Muscle of leg (tissue), 11 donors: ENCODE measurements around the gene PTPRZ1. TPM values are rescaled to one million over a fixed set of nuclear protein-coding genes. Genes with fewer than 3 reads are reported as not detected.

Experiments
- DNase-seq: peaks from one replicate; pipeline ENCODE4 v3.0.0; 2013
- H3K27ac ChIP-seq: one replicate; pipeline ENCODE4 v1.5.1; 2013; ENCODE audit warnings: mild to moderate bottlenecking, low read length, control low read depth
- H3K27me3 ChIP-seq: one replicate; pipeline ENCODE4 v1.6.1; 2013; ENCODE audit warnings: low read length; ENCODE audit not compliant: control insufficient read depth, insufficient read depth
- H3K36me3 ChIP-seq: one replicate; pipeline ENCODE4 v1.6.1; 2013; ENCODE audit warnings: low read length; ENCODE audit not compliant: control insufficient read depth, insufficient read depth
- H3K4me1 ChIP-seq: one replicate; pipeline ENCODE4 v1.6.1; 2013; ENCODE audit warnings: low read length; ENCODE audit not compliant: control insufficient read depth, insufficient read depth
- H3K4me3 ChIP-seq: one replicate; pipeline ENCODE4 v1.5.1; 2013; ENCODE audit warnings: low read length, control low read depth
- H3K9me3 ChIP-seq: replicated peaks from 2 replicates; pipeline ENCODE4 v1.6.1; 2013; ENCODE audit warnings: low read depth, low read length; ENCODE audit not compliant: control insufficient read depth
- WGBS: methylation state at CpG from one replicate; pipeline ENCODE4 v1.1.5; 2013; ENCODE audit warnings: missing lambda C conversion rate; ENCODE audit not compliant: insufficient coverage; 5-methylcytosine and 5-hydroxymethylcytosine counted together
- polyA plus RNA-seq, 8 donors: library from polyadenylated mRNA; unstranded; fragments of 120-200 nt; gene quantifications; one replicate each; pipeline versions ENCODE4 v1.2.1 to v1.2.3, GENCODE V29; 2013; ENCODE audit warnings: inconsistent platforms in 1 of 8, low replicate concordance in 1 of 8; ENCODE audit not compliant: insufficient read length in 8 of 8, insufficient read depth in 1 of 8
- total RNA-seq: library from RNA; stranded (reverse); fragments of 120-200 nt; gene quantifications from one replicate; pipeline ENCODE4 v1.2.4, GENCODE V29; 2013

The PTPRZ1 gene
- total and polyA plus RNA-seq, 9 donors = 3.0 to 18.7 (median 4.9) TPM

DNA sequence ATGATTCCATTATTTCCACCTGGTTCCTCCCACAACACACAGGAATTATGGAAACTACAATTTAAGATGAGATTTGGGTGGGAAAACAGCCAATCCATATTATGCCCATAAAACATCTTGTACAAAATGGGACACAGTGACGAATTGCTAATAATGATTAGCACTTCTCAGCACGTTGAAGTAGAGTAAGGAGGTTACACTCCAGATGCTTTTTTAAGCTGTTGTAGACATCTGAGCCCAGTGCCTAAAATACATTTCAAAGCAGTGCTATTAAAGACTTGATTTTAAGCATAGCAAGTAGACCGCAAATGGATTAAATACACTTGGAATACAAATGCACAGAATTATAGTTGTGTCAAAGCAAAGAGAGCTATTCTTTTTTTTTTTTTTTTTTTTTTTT, 165.2 kb downstream of the PTPRZ1 start:
- H3K27me3 ChIP-seq = no peaks in the 10 kb centered on the region
- no peak overlapping the region for H3K27ac ChIP-seq
- peaks cover 4% of the 10 kb centered on the region for H3K4me1 ChIP-seq
- no peaks in the 10 kb centered on the region for H3K9me3 ChIP-seq
- 40% methylated on average over 1 of the region's 3 CpGs for WGBS
- peak; percentile 2 for DNase-seq
- no peak overlapping the region for H3K4me3 ChIP-seq
- no peaks in the 10 kb centered on the region for H3K36me3 ChIP-seq

DNA sequence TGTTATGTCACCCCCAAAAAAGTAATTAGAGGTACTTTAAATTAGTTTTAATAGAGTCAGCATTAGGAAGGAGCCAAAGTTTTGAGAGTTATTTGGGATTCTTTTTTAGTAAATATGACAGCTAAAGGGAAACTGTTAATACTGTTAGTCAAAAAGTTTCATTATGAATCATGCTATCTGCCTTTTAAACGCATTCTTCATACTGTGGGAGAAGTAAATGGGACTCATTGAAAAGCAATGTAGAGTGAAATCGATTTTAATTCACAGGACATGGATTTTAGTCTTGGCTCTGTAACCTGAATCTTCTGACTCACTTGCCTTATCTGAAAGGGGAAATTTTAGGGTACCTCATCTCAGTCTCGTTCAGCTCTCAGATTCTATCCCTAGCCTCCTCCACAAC, 165.9 kb downstream of the PTPRZ1 start:
- WGBS = no CpG with 5 or more reads among the region's 3 CpGs
- peak; percentile 7 for DNase-seq
- Histone ChIP-seq H3K4me3 (no peak overlapping the region), H3K9me3 (no peaks in the 10 kb centered on the region), H3K36me3 (no peaks in the 10 kb centered on the region), H3K27me3 (no peaks in the 10 kb centered on the region), H3K4me1 (peaks cover 4% of the 10 kb centered on the region), H3K27ac (no peak overlapping the region)

DNA sequence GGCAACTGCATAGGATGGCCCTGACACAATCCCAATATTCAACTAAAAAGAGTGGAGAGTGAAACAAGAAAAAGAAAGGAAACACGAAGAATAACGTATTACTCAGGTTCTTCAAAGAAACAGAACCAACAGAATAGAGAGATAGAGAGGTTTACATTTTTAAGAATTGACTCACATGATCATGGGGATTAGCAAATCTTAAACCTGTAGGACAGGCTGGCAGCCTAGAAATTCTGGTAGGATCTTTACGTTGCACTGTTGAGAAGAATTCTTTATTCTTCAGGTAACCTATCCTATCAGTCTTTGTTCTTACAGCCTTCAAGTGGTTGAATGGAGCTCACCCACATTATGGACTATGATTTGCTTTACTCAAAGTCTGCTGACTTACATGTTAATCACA, 167.2 kb downstream of the PTPRZ1 start:
- H3K4me1 ChIP-seq = peaks cover 4% of the 10 kb centered on the region
- no peak for DNase-seq
- H3K9me3 ChIP-seq = no peaks in the 10 kb centered on the region
- H3K36me3 ChIP-seq = no peaks in the 10 kb centered on the region
- no peaks in the 10 kb centered on the region for H3K27me3 ChIP-seq
- H3K4me3 ChIP-seq = no peak overlapping the region
- H3K27ac ChIP-seq = no peak overlapping the region
- WGBS = 100% methylated on average over 1 of the region's 3 CpGs

DNA sequence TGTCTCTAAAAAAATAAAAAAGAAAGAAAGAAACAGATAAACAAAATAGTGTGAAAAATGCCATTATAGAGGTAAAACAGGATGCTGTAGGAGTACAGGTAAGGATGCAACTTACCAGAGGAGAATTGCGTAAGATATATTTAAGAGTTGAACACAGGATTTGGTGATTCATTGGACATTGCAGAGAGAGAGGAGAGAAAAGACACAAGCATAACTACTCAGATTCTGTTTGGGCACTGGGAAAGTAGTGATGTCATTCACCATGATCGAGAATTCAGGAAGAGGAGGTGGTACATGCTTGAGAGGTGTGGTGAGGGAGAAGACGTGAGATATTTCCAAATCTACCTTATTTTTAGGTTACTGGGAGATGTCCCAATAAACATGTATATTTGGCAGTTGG, 173.4 kb downstream of the PTPRZ1 start:
- WGBS = 89% methylated on average over 3 of the region's 3 CpGs
- no peak overlapping the region for H3K4me3 ChIP-seq
- no peaks in the 10 kb centered on the region for H3K4me1 ChIP-seq
- H3K27ac ChIP-seq = no peak overlapping the region
- DNase-seq = no peak
- no peaks in the 10 kb centered on the region for H3K27me3 ChIP-seq
- no peaks in the 10 kb centered on the region for H3K9me3 ChIP-seq
- H3K36me3 ChIP-seq = no peaks in the 10 kb centered on the region

DNA sequence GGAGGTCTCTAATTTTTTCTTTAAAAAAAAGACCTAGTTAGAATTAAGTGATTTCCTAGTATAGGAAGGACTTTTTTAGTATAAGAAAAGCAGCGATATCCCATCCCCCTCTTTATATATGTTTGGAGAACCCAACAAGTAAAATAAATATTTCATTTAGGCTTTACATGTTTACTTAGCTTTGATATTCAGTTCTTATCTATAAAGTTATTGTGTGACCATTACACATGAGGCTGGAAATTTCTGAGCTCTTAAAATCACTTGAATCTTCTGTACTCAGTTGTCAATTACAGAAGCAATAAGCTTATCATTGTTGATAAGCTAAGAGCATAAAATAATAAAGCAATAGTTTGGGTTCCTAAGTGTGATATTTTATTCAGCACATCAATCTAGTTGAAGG, 181.4 kb downstream of the PTPRZ1 start:
- no peak overlapping the region for H3K27ac ChIP-seq
- no peaks in the 10 kb centered on the region for H3K36me3 ChIP-seq
- WGBS = no CpG with 5 or more reads among the region's 1 CpG
- no peaks in the 10 kb centered on the region for H3K9me3 ChIP-seq
- H3K4me1 ChIP-seq = no peaks in the 10 kb centered on the region
- H3K4me3 ChIP-seq = no peak overlapping the region
- no peaks in the 10 kb centered on the region for H3K27me3 ChIP-seq
- DNase-seq = no peak

DNA sequence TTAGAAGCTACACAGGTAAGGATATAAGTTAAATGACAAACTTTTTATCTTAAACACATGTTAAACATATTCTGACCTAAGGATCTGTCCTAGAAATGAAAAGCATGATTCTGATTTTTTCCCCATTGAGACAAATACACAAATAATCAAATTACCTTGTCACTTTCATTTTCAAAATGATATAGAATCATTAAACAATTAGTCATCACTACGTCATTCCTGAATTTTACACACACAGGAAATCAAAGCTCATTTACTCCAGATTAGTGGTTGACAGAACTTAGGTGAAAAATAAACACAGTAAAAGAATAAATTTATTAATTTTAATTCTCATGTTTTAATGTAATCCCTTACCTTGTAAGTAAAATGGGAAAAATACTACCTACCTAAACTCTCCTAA, 182.1 kb downstream of the PTPRZ1 start:
- Histone ChIP-seq H3K9me3 (no peaks in the 10 kb centered on the region), H3K27me3 (no peaks in the 10 kb centered on the region), H3K4me3 (no peak overlapping the region), H3K36me3 (no peaks in the 10 kb centered on the region), H3K27ac (no peak overlapping the region), H3K4me1 (no peaks in the 10 kb centered on the region)
- WGBS = no CpG with 5 or more reads among the region's 1 CpG
- no peak for DNase-seq

DNA sequence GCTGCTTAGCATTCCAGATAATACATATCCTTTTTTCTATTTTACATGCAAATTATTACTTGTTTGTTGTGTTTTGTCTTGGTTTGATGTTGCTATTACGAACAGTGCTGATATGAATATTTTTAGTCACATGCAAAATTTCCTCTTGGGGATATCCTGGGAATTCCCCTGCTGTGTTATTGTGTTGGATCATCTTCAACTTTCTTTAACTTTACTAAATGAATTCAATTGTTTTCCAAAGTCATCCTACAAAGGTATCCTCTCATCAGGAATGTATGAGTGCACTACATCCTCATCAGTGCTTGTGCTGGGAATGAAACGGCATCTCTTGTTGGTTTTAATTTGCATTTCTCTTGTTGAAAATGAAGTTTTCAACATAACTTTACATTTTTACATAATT, 184.0 kb downstream of the PTPRZ1 start:
- Histone ChIP-seq H3K9me3 (no peaks in the 10 kb centered on the region), H3K4me1 (no peaks in the 10 kb centered on the region), H3K36me3 (no peaks in the 10 kb centered on the region), H3K27ac (no peak overlapping the region), H3K4me3 (no peak overlapping the region), H3K27me3 (no peaks in the 10 kb centered on the region)
- DNase-seq = no peak
- WGBS = no CpG with 5 or more reads among the region's 2 CpGs

DNA sequence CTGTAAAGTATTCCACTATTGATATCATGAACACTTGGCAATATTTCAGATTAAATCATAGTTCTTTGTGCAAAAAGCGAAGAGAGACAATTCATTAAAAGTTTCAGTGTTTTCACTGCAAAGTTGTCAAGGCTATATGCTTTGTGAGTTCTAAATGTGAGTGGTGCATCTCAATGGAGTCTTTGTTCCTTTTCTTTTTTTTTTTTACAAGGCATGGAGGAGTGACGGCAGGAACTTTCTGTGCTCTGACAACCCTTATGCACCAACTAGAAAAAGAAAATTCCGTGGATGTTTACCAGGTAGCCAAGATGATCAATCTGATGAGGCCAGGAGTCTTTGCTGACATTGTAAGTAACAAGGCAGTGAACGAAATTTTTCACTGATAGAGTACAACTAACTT, 186.6 kb downstream of the PTPRZ1 start:
- no peaks in the 10 kb centered on the region for H3K9me3 ChIP-seq
- no peaks in the 10 kb centered on the region for H3K36me3 ChIP-seq
- H3K27me3 ChIP-seq = no peaks in the 10 kb centered on the region
- no CpG with 5 or more reads among the region's 4 CpGs for WGBS
- DNase-seq = no peak
- H3K4me1 ChIP-seq = no peaks in the 10 kb centered on the region
- H3K27ac ChIP-seq = no peak overlapping the region
- H3K4me3 ChIP-seq = no peak overlapping the region

DNA sequence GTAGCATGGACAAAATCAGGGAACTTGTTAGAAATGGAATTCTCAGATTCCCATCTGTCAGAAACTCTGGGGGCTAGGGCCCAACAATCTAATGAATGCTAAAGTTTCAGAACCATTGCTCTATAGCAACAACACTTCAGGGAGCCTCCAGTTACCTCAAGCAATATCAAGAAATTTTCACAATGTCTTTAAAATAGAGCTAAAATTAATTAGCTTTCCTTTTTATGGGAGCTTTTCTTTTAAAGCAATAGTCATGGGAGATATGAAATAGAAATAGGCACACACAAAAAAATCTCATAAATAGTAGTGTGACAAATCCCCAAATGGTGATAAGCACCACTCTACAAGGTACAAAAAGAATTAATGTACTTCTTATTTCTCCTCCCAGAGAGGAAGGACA, 190.2 kb downstream of the PTPRZ1 start:
- Histone ChIP-seq H3K4me1 (no peaks in the 10 kb centered on the region), H3K36me3 (no peaks in the 10 kb centered on the region), H3K27me3 (no peaks in the 10 kb centered on the region), H3K9me3 (no peaks in the 10 kb centered on the region), H3K27ac (no peak overlapping the region), H3K4me3 (no peak overlapping the region)
- no peak for DNase-seq

DNA sequence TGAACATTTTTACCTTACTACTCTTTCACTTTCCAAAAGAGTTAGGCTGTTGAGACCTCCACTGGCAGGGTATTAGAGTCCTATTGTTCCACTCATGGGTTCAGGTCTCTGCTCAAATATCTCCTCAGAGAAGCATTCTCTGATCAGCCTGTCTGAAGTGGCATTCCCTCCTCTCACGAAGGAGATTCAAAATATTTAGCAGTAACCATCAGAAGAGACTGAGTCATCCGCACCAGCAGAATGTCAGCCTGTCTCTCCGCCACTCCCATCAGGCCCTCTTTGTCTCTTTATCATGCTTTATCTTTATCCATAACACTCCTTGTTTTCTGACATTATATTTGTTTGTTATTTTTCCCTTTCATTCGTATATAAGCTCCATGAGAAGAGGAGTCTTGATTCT, 192.0 kb downstream of the PTPRZ1 start:
- Histone ChIP-seq H3K9me3 (no peaks in the 10 kb centered on the region), H3K36me3 (no peaks in the 10 kb centered on the region), H3K27ac (no peak overlapping the region), H3K4me1 (no peaks in the 10 kb centered on the region), H3K27me3 (no peaks in the 10 kb centered on the region), H3K4me3 (no peak overlapping the region)
- WGBS = 79% methylated on average over 2 of the region's 4 CpGs
- no peak for DNase-seq

DNA sequence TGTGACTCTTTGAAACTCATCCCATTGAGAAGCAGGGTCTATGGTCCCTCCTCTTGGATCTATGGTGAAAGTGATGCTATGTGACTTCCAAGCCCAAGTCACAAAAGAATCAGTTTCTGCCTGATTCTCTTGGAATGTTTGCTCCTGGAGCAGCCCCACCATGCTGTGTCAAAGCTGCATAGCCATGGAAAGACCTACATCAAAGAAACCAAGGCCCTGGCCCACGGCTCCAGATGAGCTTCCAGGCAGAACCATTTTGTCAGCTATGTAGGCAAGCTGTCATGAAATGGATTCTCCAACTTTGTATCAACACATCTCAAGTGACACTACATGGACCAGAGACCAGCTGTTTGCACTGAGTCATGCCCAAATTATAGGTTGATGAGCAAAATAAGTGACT, 194.1 kb downstream of the PTPRZ1 start:
- DNase-seq = no peak
- Histone ChIP-seq H3K9me3 (no peaks in the 10 kb centered on the region), H3K4me1 (no peaks in the 10 kb centered on the region), H3K4me3 (no peak overlapping the region), H3K36me3 (no peaks in the 10 kb centered on the region), H3K27ac (no peak overlapping the region), H3K27me3 (no peaks in the 10 kb centered on the region)
- WGBS = no CpG with 5 or more reads among the region's 1 CpG
